ENCODE results near the gene SAXO1. TPM values are rescaled to one million over a fixed set of nuclear protein-coding genes. Genes with fewer than 3 reads are reported as not detected.

SAXO1 gene
- total RNA-seq, 4 donors from 2014 or later, result not detected

DNA sequence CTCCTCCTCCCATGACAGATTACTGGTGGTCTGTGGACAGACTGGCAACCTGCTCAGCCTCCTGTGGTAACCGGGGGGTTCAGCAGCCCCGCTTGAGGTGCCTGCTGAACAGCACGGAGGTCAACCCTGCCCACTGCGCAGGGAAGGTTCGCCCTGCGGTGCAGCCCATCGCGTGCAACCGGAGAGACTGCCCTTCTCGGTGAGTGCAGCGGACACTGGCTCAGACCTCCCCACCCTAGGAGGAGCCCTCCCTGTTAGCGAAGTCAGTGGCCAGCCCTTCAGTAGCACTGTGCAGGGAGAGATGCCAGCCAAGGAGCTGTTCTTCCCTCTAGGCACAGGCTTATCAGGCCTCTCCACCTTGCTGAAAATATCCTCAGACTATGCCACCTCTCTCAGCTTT lies 143.5 kb downstream of the SAXO1 start:
- no peaks in the 10 kb centered on the region for H3K4me1 ChIP-seq
- H3K9me3 ChIP-seq, result no peaks in the 10 kb centered on the region
- no peak overlapping the region for H3K27ac ChIP-seq
- TF ChIP-seq, protein P1, sequence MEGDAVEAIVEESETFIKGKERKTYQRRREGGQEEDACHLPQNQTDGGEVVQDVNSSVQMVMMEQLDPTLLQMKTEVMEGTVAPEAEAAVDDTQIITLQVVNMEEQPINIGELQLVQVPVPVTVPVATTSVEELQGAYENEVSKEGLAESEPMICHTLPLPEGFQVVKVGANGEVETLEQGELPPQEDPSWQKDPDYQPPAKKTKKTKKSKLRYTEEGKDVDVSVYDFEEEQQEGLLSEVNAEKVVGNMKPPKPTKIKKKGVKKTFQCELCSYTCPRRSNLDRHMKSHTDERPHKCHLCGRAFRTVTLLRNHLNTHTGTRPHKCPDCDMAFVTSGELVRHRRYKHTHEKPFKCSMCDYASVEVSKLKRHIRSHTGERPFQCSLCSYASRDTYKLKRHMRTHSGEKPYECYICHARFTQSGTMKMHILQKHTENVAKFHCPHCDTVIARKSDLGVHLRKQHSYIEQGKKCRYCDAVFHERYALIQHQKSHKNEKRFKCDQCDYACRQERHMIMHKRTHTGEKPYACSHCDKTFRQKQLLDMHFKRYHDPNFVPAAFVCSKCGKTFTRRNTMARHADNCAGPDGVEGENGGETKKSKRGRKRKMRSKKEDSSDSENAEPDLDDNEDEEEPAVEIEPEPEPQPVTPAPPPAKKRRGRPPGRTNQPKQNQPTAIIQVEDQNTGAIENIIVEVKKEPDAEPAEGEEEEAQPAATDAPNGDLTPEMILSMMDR (IDR thresholded peaks at IDR 0.05), result no peak
- TF ChIP-seq POLR2A (IDR thresholded peaks at IDR 0.05), result no peak
- DNase-seq, result no peak
- H3K4me3 ChIP-seq, result no peak overlapping the region
- no peaks in the 10 kb centered on the region for H3K27me3 ChIP-seq
- no peaks in the 10 kb centered on the region for H3K36me3 ChIP-seq

DNA sequence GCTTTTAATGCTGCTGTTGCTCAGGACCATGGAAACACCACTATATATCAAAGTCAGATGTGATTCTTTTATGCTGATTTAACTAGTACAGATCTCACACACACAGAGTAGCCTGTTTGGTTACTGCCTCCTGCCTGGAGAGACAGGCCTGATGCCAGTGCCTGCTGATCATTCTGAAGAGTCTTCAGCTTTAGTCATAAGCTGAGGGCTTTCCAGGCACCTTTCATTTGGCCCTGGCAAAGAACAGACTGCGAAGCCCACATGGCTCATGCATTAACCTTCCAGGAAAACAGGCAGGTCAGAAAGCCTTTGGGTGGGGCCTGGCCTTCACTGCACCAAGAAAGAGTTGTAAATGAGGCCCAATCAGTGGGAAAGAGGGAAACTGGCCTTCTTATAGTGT lies 144.7 kb downstream of the SAXO1 start:
- no peaks in the 10 kb centered on the region for H3K27me3 ChIP-seq
- no peaks in the 10 kb centered on the region for H3K36me3 ChIP-seq
- DNase-seq, result no peak
- H3K4me1 ChIP-seq, result no peaks in the 10 kb centered on the region
- no peak overlapping the region for H3K4me3 ChIP-seq
- no peak overlapping the region for H3K27ac ChIP-seq
- H3K9me3 ChIP-seq, result no peaks in the 10 kb centered on the region
- TF ChIP-seq, protein P1 (IDR thresholded peaks at IDR 0.05), result no peak
- no peak for TF ChIP-seq POLR2A (IDR thresholded peaks at IDR 0.05)

GRCh38 chr9:18887546-18887945 lies 145.5 kb downstream of the SAXO1 start:
- TF ChIP-seq POLR2A (IDR thresholded peaks at IDR 0.05), result no peak
- TF ChIP-seq, protein P1 (IDR thresholded peaks at IDR 0.05), result no peak
- H3K27ac ChIP-seq, result no peak overlapping the region
- H3K9me3 ChIP-seq, result no peaks in the 10 kb centered on the region
- H3K27me3 ChIP-seq, result no peaks in the 10 kb centered on the region
- H3K4me1 ChIP-seq, result no peaks in the 10 kb centered on the region
- no peak for DNase-seq
- H3K36me3 ChIP-seq, result no peaks in the 10 kb centered on the region
- no peak overlapping the region for H3K4me3 ChIP-seq

DNA sequence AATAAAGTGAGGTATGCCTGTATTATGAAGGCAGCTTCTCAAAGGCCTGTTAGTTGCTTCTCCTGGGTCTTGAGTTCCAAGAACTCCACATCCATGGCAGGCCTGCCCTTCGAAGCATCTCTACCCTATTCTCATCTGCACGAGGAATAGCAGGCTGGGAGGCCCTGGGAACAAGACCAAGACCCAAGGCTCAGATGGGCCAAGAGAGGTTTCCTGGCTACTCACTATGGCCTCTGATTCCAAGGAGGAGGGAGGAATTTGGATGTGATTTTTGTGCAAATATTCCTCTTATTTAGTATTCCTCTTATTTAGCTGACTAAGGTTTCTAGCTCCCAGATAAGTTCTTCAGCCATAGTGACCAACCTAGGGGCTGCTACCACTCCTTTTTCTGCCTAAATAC lies 151.3 kb downstream of the SAXO1 start:
- no peak overlapping the region for H3K4me3 ChIP-seq
- DNase-seq, result no peak
- TF ChIP-seq, protein P1 (IDR thresholded peaks at IDR 0.05), result no peak
- no peak for TF ChIP-seq POLR2A (IDR thresholded peaks at IDR 0.05)
- no peaks in the 10 kb centered on the region for H3K4me1 ChIP-seq
- H3K27ac ChIP-seq, result no peak overlapping the region
- no peaks in the 10 kb centered on the region for H3K27me3 ChIP-seq
- no peaks in the 10 kb centered on the region for H3K9me3 ChIP-seq
- no peaks in the 10 kb centered on the region for H3K36me3 ChIP-seq

DNA sequence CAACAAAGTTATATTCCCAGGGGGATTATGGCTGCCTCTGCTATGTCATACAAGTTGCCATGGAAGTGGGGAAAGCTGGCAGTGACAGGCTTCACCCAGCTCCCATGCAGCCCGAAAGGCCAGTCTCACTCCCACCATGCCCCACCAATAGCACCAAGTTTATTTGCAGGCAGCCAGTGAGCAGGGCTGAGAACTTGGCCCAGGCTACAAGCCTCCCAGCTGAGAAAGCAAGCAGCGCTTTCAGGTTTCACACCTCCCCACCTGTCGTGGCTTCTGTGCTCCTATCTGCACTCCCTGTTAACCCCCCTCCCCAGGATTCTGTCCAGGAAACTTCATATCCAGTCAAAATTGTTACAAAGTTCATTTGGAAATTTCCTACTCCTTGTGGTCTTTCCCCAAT lies 155.0 kb downstream of the SAXO1 start:
- Histone ChIP-seq H3K4me3 (no peak overlapping the region), H3K27ac (no peak overlapping the region), H3K4me1 (no peaks in the 10 kb centered on the region), H3K27me3 (no peaks in the 10 kb centered on the region), H3K36me3 (no peaks in the 10 kb centered on the region), H3K9me3 (no peaks in the 10 kb centered on the region)
- DNase-seq, result no peak
- TF ChIP-seq, protein P1 (IDR thresholded peaks at IDR 0.05), result no peak
- TF ChIP-seq POLR2A (IDR thresholded peaks at IDR 0.05), result no peak

Small RNAs within 50 kb of the gene (small RNA-seq; reads per million reads assigned to genes)
- gene RNU6-264P (0 reads per million in 2 donors), gene SCARNA8 (21.8 to 27.0 reads per million in 2 donors)

Other genes with a start within 250 kb of the SAXO1 start
- 10 to 100 TPM; 20.6 to 35.3 (median 28.7) TPM for gene RRAGA, start 16.2 kb upstream of the SAXO1 start, total RNA-seq
- 10 to 100 TPM in 1 of 4 donors, 1 to 10 TPM in 3; 5.9 to 31.4 (median 7.3) TPM for gene HAUS6, start 69.7 kb upstream of the SAXO1 start, total RNA-seq
- 100 to 1,000 TPM; 138 to 640 (median 223) TPM for gene PLIN2, start 94.3 kb upstream of the SAXO1 start, total RNA-seq
- 100 to 1,000 TPM in 3 of 4 donors, 10 to 100 TPM in 1; 89.1 to 188 (median 154) TPM for gene DENND4C, start 197.5 kb upstream of the SAXO1 start, total RNA-seq